Keratinocyte (primary cell): ENCODE data around the gene TAGLN3. TPM values are rescaled to one million over a fixed set of nuclear protein-coding genes. Genes with fewer than 3 reads are reported as not detected.

Source experiments
- DNase-seq: peaks from one replicate; pipeline ENCODE4 v3.0.0-alpha.2; 2011; ENCODE audit warnings: low read depth, missing footprints, low spot score
- FAIRE-seq: peaks from 2 replicates; lab custom pipeline; 2011; peaks lifted over from hg19 to GRCh38; lab: Jason Lieb, UNC
- H2AFZ ChIP-seq: 2 replicates; pipeline ENCODE4 v1.6.0; 2012; ENCODE audit warnings: low read length, control low read depth, inconsistent platforms; ENCODE audit not compliant: control insufficient read depth
- H3K27ac ChIP-seq: 2 replicates; pipeline ENCODE4 v1.5.1; 2011; ENCODE audit warnings: low read length; ENCODE audit not compliant: control insufficient read depth, insufficient read depth
- H3K27me3 ChIP-seq: 3 replicates; pipeline ENCODE4 v1.6.0; 2011; ENCODE audit warnings: low read length; ENCODE audit not compliant: control insufficient read depth, insufficient read depth; ENCODE audit errors: extremely low read depth
- H3K36me3 ChIP-seq, 2 experiments: 2 replicates in 1 of 2; 3 replicates in 1 of 2; pipeline ENCODE4 v1.5.1; 2011; ENCODE audit warnings: low read length in 2 of 2, mild to moderate bottlenecking in 1 of 2; ENCODE audit not compliant: control insufficient read depth in 2 of 2, insufficient read depth in 2 of 2; ENCODE audit errors: extremely low read depth in 1 of 2
- H3K4me1 ChIP-seq: 3 replicates; pipeline ENCODE4 v1.5.1; 2011; ENCODE audit warnings: low read length; ENCODE audit not compliant: control insufficient read depth, insufficient read depth; ENCODE audit errors: extremely low read depth
- H3K4me2 ChIP-seq: 3 replicates; pipeline ENCODE4 v1.6.0; 2011; ENCODE audit warnings: low read depth, low read length; ENCODE audit not compliant: control insufficient read depth, insufficient read depth; ENCODE audit errors: extremely low read depth
- H3K4me3 ChIP-seq, 3 experiments: fragments of 200-600 bp in 1 of 3; sonication (generic) in 1 of 3; 2 replicates in 2 of 3; 3 replicates in 1 of 3; pipeline ENCODE4 v1.5.1; 2011 to 2016; ENCODE audit warnings: low read length in 3 of 3, mild to moderate bottlenecking in 3 of 3, control low read depth in 2 of 3, inconsistent platforms in 1 of 3, low read depth in 1 of 3, mixed read lengths in 1 of 3, mixed run types in 1 of 3, moderate library complexity in 1 of 3; ENCODE audit not compliant: control insufficient read depth in 2 of 3, insufficient read depth in 2 of 3; ENCODE audit errors: extremely low read depth in 1 of 3
- H3K79me2 ChIP-seq: 2 replicates; pipeline ENCODE4 v1.6.0; 2012; ENCODE audit warnings: low read length; ENCODE audit not compliant: control insufficient read depth, insufficient read depth
- H3K9ac ChIP-seq: 3 replicates; pipeline ENCODE4 v1.6.0; 2011; ENCODE audit warnings: low read length; ENCODE audit not compliant: control insufficient read depth, insufficient read depth; ENCODE audit errors: extremely low read depth
- H3K9me1 ChIP-seq: 3 replicates; pipeline ENCODE4 v1.6.0; 2011; ENCODE audit warnings: low read length; ENCODE audit not compliant: control insufficient read depth, insufficient read depth; ENCODE audit errors: extremely low read depth
- H3K9me3 ChIP-seq: 2 replicates; pipeline ENCODE4 v1.5.1; 2012; ENCODE audit warnings: low read depth, low read length; ENCODE audit not compliant: control insufficient read depth
- H4K20me1 ChIP-seq: 3 replicates; pipeline ENCODE4 v1.6.0; 2011; ENCODE audit warnings: low read length; ENCODE audit not compliant: control insufficient read depth, insufficient read depth; ENCODE audit errors: extremely low read depth
- EZH2 ChIP-seq: IDR thresholded peaks from one replicate; pipeline ENCODE4 v1.6.1; 2012; ENCODE audit warnings: inconsistent platforms, mild to moderate bottlenecking, low read length, moderate library complexity
- dilution Hi-C: fragments of 300-500 bp; cut with MboI; formaldehyde crosslinking; loops from one replicate; pipeline ENCODE4 v1.7.0; 2020; ENCODE audit warnings: low sequenced_read_pairs; ENCODE audit not compliant: extremely low pct_ligation_motif_present
- polyA plus RNA-seq, 5 experiments: library from polyadenylated mRNA; depleted of rRNA in 3 of 5; stranded (reverse) in 3 of 5; stranded (forward) in 1 of 5; unstranded in 1 of 5; fragments of >200 nt; gene quantifications; 1 replicate in 1 of 5; 2 replicates in 3 of 5; 3 replicates in 1 of 5; pipeline versions ENCODE4 v1.2.1 to v1.2.3, GENCODE V29; 2011 to 2012; ENCODE audit warnings: missing spikeins in 2 of 5, low read depth in 1 of 5, low replicate concordance in 1 of 5
- TF ChIP-seq, protein P1 (sequence below), 3 experiments: IDR thresholded peaks in 1 of 3; conservative IDR thresholded peaks in 1 of 3; optimal IDR thresholded peaks in 1 of 3; 2 replicates in 2 of 3; 3 replicates in 1 of 3; pipeline versions ENCODE3 to v1.5.1; 2011; ENCODE audit warnings: low read length in 3 of 3, mild to moderate bottlenecking in 3 of 3, moderate library complexity in 2 of 3, control low read depth in 1 of 3, inconsistent platforms in 1 of 3; ENCODE audit not compliant: insufficient read depth in 2 of 3; ENCODE audit errors: extremely low read depth in 1 of 3

The TAGLN3 gene
- polyA plus RNA-seq, 1 donor (not counting 4 experiments of a cell fraction or from before 2014, with no cell fraction given) = 8.9 TPM

DNA sequence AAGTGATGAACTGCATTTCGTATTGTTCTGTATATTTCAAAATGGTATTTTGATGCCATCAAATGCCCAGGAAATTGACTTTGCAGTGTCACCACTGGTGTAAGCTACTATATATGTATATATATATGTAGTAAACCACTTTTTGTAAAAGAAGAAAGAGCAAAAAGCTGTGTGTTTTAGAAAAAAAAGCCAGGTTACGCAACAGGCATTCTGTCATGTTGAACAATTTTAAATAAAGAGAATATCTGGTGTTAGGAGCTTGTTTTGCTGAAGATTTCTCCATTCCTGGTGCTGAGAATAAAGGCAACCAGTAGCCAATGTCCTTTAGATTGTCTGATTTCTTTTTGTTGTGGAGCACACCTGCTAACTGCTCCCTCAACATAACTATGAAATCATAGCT lies 23.6 kb upstream of the TAGLN3 start:
- H3K9ac ChIP-seq = no peak overlapping the region
- no peaks in the 10 kb centered on the region for H3K27me3 ChIP-seq
- no peaks in the 10 kb centered on the region for H3K9me3 ChIP-seq
- peaks cover 10 to 21% of the 10 kb centered on the region in 2 experiments for H3K36me3 ChIP-seq
- TF ChIP-seq, protein P1, sequence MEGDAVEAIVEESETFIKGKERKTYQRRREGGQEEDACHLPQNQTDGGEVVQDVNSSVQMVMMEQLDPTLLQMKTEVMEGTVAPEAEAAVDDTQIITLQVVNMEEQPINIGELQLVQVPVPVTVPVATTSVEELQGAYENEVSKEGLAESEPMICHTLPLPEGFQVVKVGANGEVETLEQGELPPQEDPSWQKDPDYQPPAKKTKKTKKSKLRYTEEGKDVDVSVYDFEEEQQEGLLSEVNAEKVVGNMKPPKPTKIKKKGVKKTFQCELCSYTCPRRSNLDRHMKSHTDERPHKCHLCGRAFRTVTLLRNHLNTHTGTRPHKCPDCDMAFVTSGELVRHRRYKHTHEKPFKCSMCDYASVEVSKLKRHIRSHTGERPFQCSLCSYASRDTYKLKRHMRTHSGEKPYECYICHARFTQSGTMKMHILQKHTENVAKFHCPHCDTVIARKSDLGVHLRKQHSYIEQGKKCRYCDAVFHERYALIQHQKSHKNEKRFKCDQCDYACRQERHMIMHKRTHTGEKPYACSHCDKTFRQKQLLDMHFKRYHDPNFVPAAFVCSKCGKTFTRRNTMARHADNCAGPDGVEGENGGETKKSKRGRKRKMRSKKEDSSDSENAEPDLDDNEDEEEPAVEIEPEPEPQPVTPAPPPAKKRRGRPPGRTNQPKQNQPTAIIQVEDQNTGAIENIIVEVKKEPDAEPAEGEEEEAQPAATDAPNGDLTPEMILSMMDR (optimal IDR thresholded peaks at IDR 0.05 in 1 of 3, IDR thresholded peaks at IDR 0.05 in 1 of 3, conservative IDR thresholded peaks at IDR 0.05 in 1 of 3; ENCODE audit: extremely low read depth in 1 of 3, insufficient read depth in 2 of 3, low read length in 3 of 3) = no peak
- TF ChIP-seq EZH2 = no peak
- no peak overlapping the region for H3K27ac ChIP-seq
- FAIRE-seq (no peak), DNase-seq (no peak)
- H3K4me1 ChIP-seq = peaks cover under 1% of the 10 kb centered on the region
- H3K4me2 ChIP-seq = no peak overlapping the region
- dilution Hi-C loops = no loop called here
- no peaks in the 10 kb centered on the region for H3K9me1 ChIP-seq
- no peak overlapping the region for H3K4me3 ChIP-seq
- H4K20me1 ChIP-seq = no peaks in the 10 kb centered on the region
- H2AFZ ChIP-seq = no peak overlapping the region
- peaks cover 5% of the 10 kb centered on the region for H3K79me2 ChIP-seq

DNA sequence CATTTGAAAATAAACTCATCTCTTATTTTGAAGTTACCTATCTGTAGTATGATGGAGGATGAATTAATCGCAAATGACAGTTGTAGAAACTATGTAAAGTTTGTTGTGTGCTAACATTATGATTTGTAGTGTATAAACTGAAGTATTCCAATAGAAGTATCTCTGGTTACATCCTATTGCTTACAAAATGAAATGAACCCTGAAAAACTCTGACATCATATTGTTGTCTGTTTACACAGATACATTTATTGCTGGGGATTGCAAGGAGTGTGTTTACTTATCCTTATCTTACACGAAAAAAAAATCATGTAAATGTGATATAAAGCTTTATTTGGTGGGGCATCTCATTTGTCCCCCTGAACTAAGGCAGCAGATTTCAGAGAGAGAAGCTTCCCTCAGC lies 22.5 kb upstream of the TAGLN3 start:
- Histone ChIP-seq H4K20me1 (no peaks in the 10 kb centered on the region), H3K79me2 (peaks cover 14% of the 10 kb centered on the region), H3K9ac (no peak overlapping the region), H3K4me3 (no peak overlapping the region), H3K4me2 (no peak overlapping the region), H3K27ac (no peak overlapping the region), H3K9me3 (no peaks in the 10 kb centered on the region), H3K36me3 (peaks cover 7 to 12% of the 10 kb centered on the region in 2 experiments), H3K4me1 (peaks cover 6% of the 10 kb centered on the region), H2AFZ (no peak overlapping the region), H3K27me3 (no peaks in the 10 kb centered on the region), H3K9me1 (no peaks in the 10 kb centered on the region)
- FAIRE-seq (no peak), DNase-seq (no peak)
- dilution Hi-C loops = no loop called here
- no peak for TF ChIP-seq EZH2
- TF ChIP-seq, protein P1 (optimal IDR thresholded peaks at IDR 0.05 in 1 of 3, IDR thresholded peaks at IDR 0.05 in 1 of 3, conservative IDR thresholded peaks at IDR 0.05 in 1 of 3; ENCODE audit: extremely low read depth in 1 of 3, insufficient read depth in 2 of 3, low read length in 3 of 3) = no peak
